ENCODE measurements around the gene SMIM44.

SMIM44 gene

GRCh38 chr19:3440082-3440481 is 43.2 kb downstream of the SMIM44 start:
- no peak overlapping the region for H3K4me3 ChIP-seq
- H3K27ac ChIP-seq, result no peak overlapping the region
- peak in 1 of 2 donors; percentile 50 for DNase-seq
- TF ChIP-seq, protein P1, sequence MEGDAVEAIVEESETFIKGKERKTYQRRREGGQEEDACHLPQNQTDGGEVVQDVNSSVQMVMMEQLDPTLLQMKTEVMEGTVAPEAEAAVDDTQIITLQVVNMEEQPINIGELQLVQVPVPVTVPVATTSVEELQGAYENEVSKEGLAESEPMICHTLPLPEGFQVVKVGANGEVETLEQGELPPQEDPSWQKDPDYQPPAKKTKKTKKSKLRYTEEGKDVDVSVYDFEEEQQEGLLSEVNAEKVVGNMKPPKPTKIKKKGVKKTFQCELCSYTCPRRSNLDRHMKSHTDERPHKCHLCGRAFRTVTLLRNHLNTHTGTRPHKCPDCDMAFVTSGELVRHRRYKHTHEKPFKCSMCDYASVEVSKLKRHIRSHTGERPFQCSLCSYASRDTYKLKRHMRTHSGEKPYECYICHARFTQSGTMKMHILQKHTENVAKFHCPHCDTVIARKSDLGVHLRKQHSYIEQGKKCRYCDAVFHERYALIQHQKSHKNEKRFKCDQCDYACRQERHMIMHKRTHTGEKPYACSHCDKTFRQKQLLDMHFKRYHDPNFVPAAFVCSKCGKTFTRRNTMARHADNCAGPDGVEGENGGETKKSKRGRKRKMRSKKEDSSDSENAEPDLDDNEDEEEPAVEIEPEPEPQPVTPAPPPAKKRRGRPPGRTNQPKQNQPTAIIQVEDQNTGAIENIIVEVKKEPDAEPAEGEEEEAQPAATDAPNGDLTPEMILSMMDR (IDR thresholded peaks at IDR 0.05), result peak; percentile 32 to 34
- H3K27me3 ChIP-seq, result no peaks in the 10 kb centered on the region
- H3K36me3 ChIP-seq, result peaks cover 19 to 84% (median 44%) of the 10 kb centered on the region in 3 donors
- no peaks in the 10 kb centered on the region for H3K9me3 ChIP-seq
- intact Hi-C loops (cut with DNase I; ENCODE audit: low total_unique reads), result no loop called here
- H3K4me1 ChIP-seq, result peaks cover 0 to 49% (median 34%) of the 10 kb centered on the region in 4 donors

DNA sequence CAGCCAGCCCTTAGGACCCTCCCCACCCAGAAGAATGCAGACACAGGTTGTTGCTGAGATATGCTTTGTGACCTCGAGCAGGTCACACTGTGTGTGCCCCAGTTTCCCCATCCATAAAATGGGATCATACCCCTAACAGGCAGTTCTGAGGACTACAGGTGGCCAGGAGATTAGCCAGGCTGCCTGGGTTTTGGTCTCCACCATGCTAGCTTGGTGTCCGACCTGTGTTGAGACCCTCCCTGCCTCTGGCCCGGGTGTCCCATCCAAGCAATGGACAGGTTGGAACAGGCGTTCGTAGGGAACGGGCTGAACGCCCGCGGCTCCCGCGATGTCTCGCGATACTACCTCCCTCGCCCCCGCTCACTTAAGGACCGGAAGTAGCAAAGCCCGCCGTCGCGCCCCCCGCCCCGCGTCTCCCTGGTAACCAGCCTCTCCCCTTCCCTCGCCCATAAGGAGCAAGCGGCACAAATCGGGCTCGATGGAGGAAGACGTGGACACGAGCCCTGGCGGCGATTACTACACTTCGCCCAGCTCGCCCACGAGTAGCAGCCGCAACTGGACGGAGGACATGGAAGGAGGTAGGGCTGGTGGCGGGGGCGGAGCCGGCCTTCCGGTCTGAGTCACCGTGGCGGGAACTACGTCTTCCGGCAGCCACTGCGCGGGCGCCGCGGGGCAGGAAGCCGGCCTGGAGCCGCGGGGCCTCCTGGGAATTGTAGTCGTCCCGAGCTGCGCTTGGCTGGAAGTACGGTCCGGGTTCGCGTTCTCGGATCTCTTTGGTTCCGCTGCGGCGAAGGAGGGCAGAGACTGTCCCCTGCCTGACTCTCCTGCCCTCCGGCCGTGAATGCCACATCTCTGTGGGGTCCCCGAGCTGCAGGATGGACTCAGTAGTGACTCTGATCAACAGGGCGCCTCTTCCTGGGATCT is 48.3 kb downstream of the SMIM44 start:
- Histone ChIP-seq H3K27me3 (no peaks in the 10 kb centered on the region), H3K4me3 (peak overlapping the region; percentile 47 to 48), H3K4me1 (peaks cover 8 to 60% (median 48%) of the 10 kb centered on the region in 4 donors), H3K9me3 (no peaks in the 10 kb centered on the region), H3K27ac (peak overlapping the region; percentile 88 to 93), H3K36me3 (peaks cover 40 to 69% (median 50%) of the 10 kb centered on the region in 3 donors)
- TF ChIP-seq, protein P1 (IDR thresholded peaks at IDR 0.05), result peak in 1 of 2 experiments; percentile 13
- intact Hi-C loops (cut with DNase I; ENCODE audit: low total_unique reads), result loop anchor here (5.0 kb wide), 1 partner anchor 32 kb away; no protein-coding TSS in a partner anchor
- peak; percentile 95 to 98 for DNase-seq

DNA sequence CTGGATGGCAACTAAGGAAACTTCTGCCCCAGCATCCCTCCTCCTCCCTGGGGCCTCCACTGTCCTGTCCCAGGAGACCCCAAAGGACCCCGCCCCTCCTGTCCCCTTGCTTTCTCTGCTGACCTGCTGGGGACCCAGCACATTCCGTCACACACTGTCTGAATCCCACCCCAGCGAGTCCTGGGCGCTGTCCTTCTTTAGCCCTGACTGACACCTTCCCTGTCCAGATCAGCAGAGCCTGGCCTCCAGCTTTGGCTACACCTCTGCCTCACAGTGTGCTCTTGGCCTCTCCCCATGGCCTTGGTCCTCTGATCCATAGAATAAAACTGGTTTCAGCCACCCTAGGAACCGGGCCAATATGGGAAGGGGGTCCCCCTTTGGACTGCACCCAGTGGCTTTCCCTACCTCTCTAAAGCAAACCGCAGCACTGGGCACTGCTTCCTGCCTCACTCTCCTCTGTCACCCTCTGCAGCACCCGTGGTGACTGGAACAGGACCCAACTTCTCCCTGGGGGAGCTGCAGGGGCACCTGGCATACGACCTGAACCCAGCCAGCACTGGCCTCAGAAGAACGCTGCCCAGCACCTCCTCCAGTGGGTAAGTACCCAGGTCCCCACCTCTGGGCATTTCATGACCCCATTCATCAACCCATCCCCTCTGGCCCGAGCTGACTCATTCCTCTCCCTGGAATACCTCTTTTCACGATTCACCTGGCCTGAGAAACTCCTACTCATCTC is 49.3 kb downstream of the SMIM44 start:
- H3K36me3 ChIP-seq, result peaks cover 40 to 69% (median 50%) of the 10 kb centered on the region in 3 donors
- intact Hi-C loops (cut with DNase I; ENCODE audit: low total_unique reads), result loop anchor here (5.0 kb wide), 1 partner anchor 33 kb away; no protein-coding TSS in a partner anchor
- peaks cover 8 to 67% (median 53%) of the 10 kb centered on the region in 4 donors for H3K4me1 ChIP-seq
- DNase-seq, result no peak
- H3K9me3 ChIP-seq, result no peaks in the 10 kb centered on the region
- TF ChIP-seq, protein P1 (IDR thresholded peaks at IDR 0.05), result no peak
- H3K27me3 ChIP-seq, result no peaks in the 10 kb centered on the region
- H3K27ac ChIP-seq, result peak overlapping the region; percentile 88 to 93
- H3K4me3 ChIP-seq, result peak overlapping the region in 1 of 2 donors; percentile 48

DNA sequence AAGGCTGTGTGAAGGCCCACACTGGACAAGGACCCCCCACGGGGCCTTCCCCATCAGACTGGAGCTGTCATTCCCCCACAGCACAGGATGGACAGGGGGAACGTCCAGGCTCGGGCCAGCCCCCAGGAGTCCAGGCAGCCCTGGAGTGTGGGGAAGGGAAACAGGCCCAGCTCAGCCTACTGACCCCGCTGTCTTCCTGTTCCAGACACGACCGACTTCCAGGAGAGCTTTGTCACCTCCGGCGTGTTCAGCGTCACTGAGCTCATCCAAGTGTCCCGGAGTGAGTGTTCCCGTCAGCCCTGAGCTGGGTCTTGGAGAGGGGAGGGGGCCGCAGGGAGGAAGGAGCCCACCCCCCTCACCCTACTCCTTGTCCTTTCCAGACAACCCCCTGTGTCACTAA is 49.9 kb downstream of the SMIM44 start:
- H3K27ac ChIP-seq, result peak overlapping the region; percentile 88 to 93
- H3K36me3 ChIP-seq, result peaks cover 40 to 62% (median 44%) of the 10 kb centered on the region in 3 donors
- H3K4me3 ChIP-seq, result no peak overlapping the region
- no peaks in the 10 kb centered on the region for H3K9me3 ChIP-seq
- TF ChIP-seq, protein P1 (IDR thresholded peaks at IDR 0.05), result no peak
- peaks cover 8 to 74% (median 59%) of the 10 kb centered on the region in 4 donors for H3K4me1 ChIP-seq
- H3K27me3 ChIP-seq, result no peaks in the 10 kb centered on the region
- intact Hi-C loops (cut with DNase I; ENCODE audit: low total_unique reads), result loop anchor here (5.0 kb wide), 1 partner anchor 34 kb away; no protein-coding TSS in a partner anchor
- no peak for DNase-seq

Data from tibial artery (tissue), 4 donors.